GM12878 (cell line): ENCODE data around the gene ARHGAP1. TPM values are rescaled to one million over a fixed set of nuclear protein-coding genes. Genes with fewer than 3 reads are reported as not detected.

Source experiments
- ATAC-seq: fragments of 200-7000 bp; cut with Tn5 transposase; 3 replicates; pipeline ENCODE4 v1.9.1; 2020; ENCODE audit warnings: mild to moderate bottlenecking, moderate library complexity
- BruUV-seq: library from RNA; stranded (reverse); fragments of 400-500 nt; replicated peaks from 2 replicates; lab custom pipeline; 2021; lab: Mats Ljungman, UMichigan
- CTCF ChIA-PET: fragments of 300-600 bp; sonication (Branson Sonifier 250); formaldehyde crosslinking; extraction: SDS; loops from one replicate; lab custom pipeline; 2021; ENCODE audit warnings: inconsistent platforms; lab: Yijun Ruan, JAX
- POLR2A ChIA-PET: fragments of 350-600 bp; formaldehyde crosslinking; extraction: SDS; loops from one replicate; lab custom pipeline; 2021; ENCODE audit warnings: inconsistent platforms; lab: Charles Lee
- RAD21 ChIA-PET: fragments of 300-600 bp; sonication (Branson Sonifier 250); formaldehyde crosslinking; loops from one replicate; lab custom pipeline; 2023; ENCODE audit warnings: antibody characterized with exemption; ENCODE audit not compliant: unreplicated experiment; lab: Charles Lee
- SMC1A ChIA-PET: fragments of 300-600 bp; sonication (Branson Sonifier 250); formaldehyde crosslinking; loops from one replicate; lab custom pipeline; 2023; ENCODE audit not compliant: unreplicated experiment, uncharacterized antibody; lab: Charles Lee
- DNase-seq: peaks from one replicate; pipeline ENCODE4 v3.0.0-alpha.2; 2011; ENCODE audit warnings: low read depth, low spot score
- FAIRE-seq: peaks from 3 replicates; lab custom pipeline; 2011; peaks lifted over from hg19 to GRCh38; lab: Jason Lieb, UNC
- H2AFZ ChIP-seq: 2 replicates; pipeline ENCODE4 v1.6.0; 2011; ENCODE audit warnings: low read depth, low read length, control low read depth; ENCODE audit not compliant: control insufficient read depth
- H3K27ac ChIP-seq: 2 replicates; pipeline ENCODE4 v1.5.1; 2011; ENCODE audit warnings: control low read depth; ENCODE audit not compliant: control insufficient read depth, insufficient read depth
- H3K27me3 ChIP-seq, 2 experiments: replicated peaks in 1 of 2; 2 replicates each; pipeline versions ENCODE4 v1.6.0 to v1.6.1; 2011; ENCODE audit warnings: low read length in 1 of 2; ENCODE audit not compliant: control insufficient read depth in 2 of 2, insufficient read depth in 2 of 2
- H3K36me3 ChIP-seq, 2 experiments: 2 replicates each; pipeline ENCODE4 v1.5.1; 2011; ENCODE audit warnings: low read length in 1 of 2; ENCODE audit not compliant: control insufficient read depth in 2 of 2, insufficient read depth in 2 of 2
- H3K4me1 ChIP-seq: 2 replicates; pipeline ENCODE4 v1.6.1; 2011; ENCODE audit warnings: mild to moderate bottlenecking, low read length, moderate library complexity, mixed read lengths; ENCODE audit not compliant: control insufficient read depth, insufficient read depth
- H3K4me2 ChIP-seq: 2 replicates; pipeline ENCODE4 v1.6.0; 2011; ENCODE audit warnings: control low read depth; ENCODE audit not compliant: control insufficient read depth, insufficient read depth
- H3K4me3 ChIP-seq: fragments of 200-600 bp; sonication (generic); 2 replicates; pipeline ENCODE4 v1.5.1; 2016
- H3K79me2 ChIP-seq: 2 replicates; pipeline ENCODE4 v1.6.0; 2011; ENCODE audit warnings: low read length; ENCODE audit not compliant: control insufficient read depth, insufficient read depth
- H3K9ac ChIP-seq: 2 replicates; pipeline ENCODE4 v1.8.0; 2011; ENCODE audit warnings: low read length, control low read depth, mixed read lengths; ENCODE audit not compliant: control insufficient read depth, insufficient read depth
- H3K9me3 ChIP-seq: replicated peaks from 3 replicates; pipeline ENCODE4 v1.5.1; 2011; ENCODE audit warnings: mild to moderate bottlenecking, low read length; ENCODE audit not compliant: control insufficient read depth, insufficient read depth
- H4K20me1 ChIP-seq: 2 replicates; pipeline ENCODE4 v1.6.0; 2011; ENCODE audit not compliant: control insufficient read depth, insufficient read depth
- BACH1 ChIP-seq: fragments of 450-650 bp; IDR thresholded peaks from 2 replicates; pipeline ENCODE4 v1.6.1; 2017; ENCODE audit warnings: mild to moderate bottlenecking, borderline replicate concordance
- BCL11A ChIP-seq: IDR thresholded peaks from 2 replicates; pipeline ENCODE4 v1.6.1; 2011; ENCODE audit warnings: low read depth, low read length
- E2F4 ChIP-seq: IDR thresholded peaks from 2 replicates; pipeline ENCODE4 v1.6.1; 2012; ENCODE audit warnings: low read depth, low read length, improper control_type of control experiment
- ESRRA ChIP-seq: IDR thresholded peaks from 2 replicates; pipeline ENCODE4 v1.6.1; 2012; ENCODE audit warnings: mild to moderate bottlenecking, low read length, improper control_type of control experiment
- LARP7 ChIP-seq: fragments of 450-650 bp; IDR thresholded peaks from 2 replicates; pipeline ENCODE4 v1.6.1; 2017; ENCODE audit warnings: mild to moderate bottlenecking
- MTA2 ChIP-seq: fragments of 450-650 bp; IDR thresholded peaks from 2 replicates; pipeline ENCODE4 v1.6.1; 2016; ENCODE audit warnings: low read depth, mild to moderate bottlenecking, moderate library complexity
- MYB ChIP-seq: fragments of 150-350 bp; IDR thresholded peaks from 2 replicates; pipeline ENCODE4 v1.6.1; 2014; ENCODE audit warnings: mild to moderate bottlenecking, low read depth, low read length, borderline replicate concordance
- NKRF ChIP-seq: fragments of 450-650 bp; conservative IDR thresholded peaks from 2 replicates; pipeline ENCODE4 v1.6.1; 2017; ENCODE audit warnings: mild to moderate bottlenecking, moderate library complexity
- RB1 ChIP-seq: fragments of 450-650 bp; formaldehyde crosslinking; IDR thresholded peaks from 2 replicates; pipeline ENCODE4 v1.6.1; 2017; ENCODE audit warnings: mild to moderate bottlenecking, borderline replicate concordance
- RBBP5 ChIP-seq: fragments of 200-600 bp; sonication (generic); conservative IDR thresholded peaks from 2 replicates; pipeline ENCODE4 v1.6.1; 2016
- SP1 ChIP-seq: IDR thresholded peaks from one replicate; pipeline ENCODE4 v1.6.1; 2011; ENCODE audit warnings: low read depth, low read length
- TARDBP ChIP-seq: IDR thresholded peaks from 2 replicates; pipeline ENCODE4 v1.6.1; 2016; ENCODE audit warnings: borderline replicate concordance
- ZBTB4 ChIP-seq: fragments of 450-650 bp; formaldehyde crosslinking; IDR thresholded peaks from 2 replicates; pipeline ENCODE4 v1.4.0; 2022; ENCODE audit warnings: mild to moderate bottlenecking, moderate library complexity
- WGBS: methylation state at CpG from one replicate; pipeline ENCODE4 v1.1.6; 2016; ENCODE audit warnings: low lambda C conversion rate; ENCODE audit not compliant: insufficient replicate concordance, insufficient coverage; ENCODE audit errors: missing lambda C conversion rate; 5-methylcytosine and 5-hydroxymethylcytosine counted together
- in situ Hi-C: fragments of 300-500 bp; cut with MboI; formaldehyde crosslinking; loops from 9 replicates; pipeline ENCODE4 v1.14.3; 2018; ENCODE audit warnings: mixed read lengths
- intact Hi-C: fragments of 100-400 bp; cut with micrococcal nuclease; formaldehyde crosslinking; loops from one replicate; pipeline ENCODE4 v1.14.2; 2022; ENCODE audit not compliant: unreplicated experiment
- polyA plus RNA-seq, 11 experiments: library from polyadenylated mRNA; depleted of rRNA in 4 of 11; unstranded in 6 of 11; stranded (reverse) in 5 of 11; fragments of >200 nt; fragmentation: Nextera tagmentation in 4 of 11; fragmentation: Illumina TruSeq in 1 of 11; extraction: Ambion mirVana in 4 of 11; extraction: Trizol in 1 of 11; gene quantifications; 1 replicate in 1 of 11; 2 replicates in 10 of 11; pipeline versions ENCODE4 v1.2.1 to v1.2.3, GENCODE V29; 2011 to 2016; ENCODE audit warnings: inconsistent platforms in 2 of 11, missing spikeins in 2 of 11, low read depth in 1 of 11
- total RNA-seq, 4 experiments: library from RNA; depleted of rRNA in 3 of 4; stranded (reverse); fragments of >200 nt in 3 of 4; fragmentation: Illumina TruSeq in 1 of 4; extraction: Trizol in 1 of 4; gene quantifications; 2 replicates each; pipeline versions ENCODE4 v1.2.1 to v1.2.3, GENCODE V29; 2013 to 2021

Gene ARHGAP1
- total and polyA plus RNA-seq, 10 of the 15 experiments (the other 5 are each of a cell fraction or from before 2014, with no cell fraction given) = 4.3 to 45.5 (median 23.2) TPM

GRCh38 chr11:46711303-46711702, 10.9 kb upstream of the ARHGAP1 start (continued):
- no peak for TF ChIP-seq BCL11A
- no peak for TF ChIP-seq RBBP5
- TF ChIP-seq SP1 = no peak
- TF ChIP-seq BACH1 = no peak
- no peak for TF ChIP-seq RB1

GRCh38 chr11:46710821-46711269, 10.4 kb upstream of the ARHGAP1 start:
- RAD21 ChIA-PET = no interaction called here
- ATAC-seq (no peak), FAIRE-seq (no peak), DNase-seq (no peak)
- H3K9me3 ChIP-seq = no peaks in the 10 kb centered on the region
- no peak for TF ChIP-seq SP1
- no peak for TF ChIP-seq ZBTB4 (CRISPR knock-in tag)
- no peak for TF ChIP-seq NKRF
- no peak for TF ChIP-seq LARP7
- TF ChIP-seq E2F4 = no peak
- no peak for TF ChIP-seq MTA2
- TF ChIP-seq MYB = no peak
- TF ChIP-seq TARDBP = no peak
- TF ChIP-seq ESRRA = no peak
- no peak overlapping the region for H3K4me3 ChIP-seq
- H3K79me2 ChIP-seq = no peaks in the 10 kb centered on the region
- no peak overlapping the region for H3K9ac ChIP-seq
- intact Hi-C loops (no loop called here), in situ Hi-C loops (no loop called here)
- H3K27me3 ChIP-seq = no peaks in the 10 kb centered on the region
- no TSS peak for BruUV-seq
- no peak overlapping the region for H3K4me2 ChIP-seq
- no peak overlapping the region for H3K27ac ChIP-seq
- H2AFZ ChIP-seq = no peak overlapping the region
- H3K4me1 ChIP-seq = no peaks in the 10 kb centered on the region
- POLR2A ChIA-PET = interaction anchor here (0.6 kb wide), 1 partner anchor 629 kb away, joined by 3 read pairs; no protein-coding TSS in a partner anchor
- H3K36me3 ChIP-seq = peaks cover 1 to 3% of the 10 kb centered on the region in 2 experiments; a peak in 2 of 4 replicates
- no peaks in the 10 kb centered on the region for H4K20me1 ChIP-seq
- CTCF ChIA-PET = interaction anchor here (0.6 kb wide), 1 partner anchor 180 kb away, joined by 4 read pairs; no protein-coding TSS in a partner anchor
- SMC1A ChIA-PET = interaction anchor here (1.6 kb wide), 1 partner anchor 9 kb away, joined by 3 read pairs; no protein-coding TSS in a partner anchor
- 82% methylated on average over 10 of the region's 10 CpGs for WGBS
